A673 (cell line): Measurements from ENCODE around the gene SEC61A1.
A peak's percentile ranks its signal among the peaks of the same experiment; 100 is the strongest.

Source experiments
- CTCF ChIP-seq: fragments of 300-800, 200-600 bp; sonication (generic); conservative IDR thresholded peaks from 2 replicates; pipeline ENCODE4 v1.5.1; 2017; ENCODE audit warnings: low read depth, mild to moderate bottlenecking, antibody characterized with exemption, low read length, moderate library complexity, mixed read lengths
- EZH2 ChIP-seq: fragments of 200-600 bp; sonication (generic); IDR thresholded peaks from 2 replicates; pipeline ENCODE4 v1.6.1; 2017; ENCODE audit warnings: borderline replicate concordance, low read depth, mild to moderate bottlenecking, mixed read lengths, antibody characterized with exemption, low read length; ENCODE audit not compliant: poor library complexity, severe bottlenecking

GRCh38 chr3:128075522-128076482 lies 23.6 kb downstream of the SEC61A1 start:
- TF ChIP-seq CTCF (peak; percentile 86), EZH2 (no peak)
